NOMO-1 treated with dmso at 0.1 percent for 144 hours (cell line): ENCODE data around the gene AMZ2.
"Not testable (repeated sequence)": the region's sequence is repeated elsewhere in the genome, so short reads cannot be mapped to it uniquely, and the experiment has no call there.

Source experiments
- DNase-seq: peaks from one replicate; lab custom pipeline; 2025; ENCODE audit not compliant: unreplicated experiment; lab: John Stamatoyannopoulos, UW

AMZ2 gene

GRCh38 chr17:68247445-68248198, at the start of gene AMZ2:
Gene AMZ2, plus strand, starts transcription at chr17:68248043. Its CDS starts 2,145 bp downstream, at chr17:68250188.
- DNase-seq: peak; percentile 79

GRCh38 chr17:68198931-68199836, 48.7 kb upstream of the AMZ2 start:
- no peak for DNase-seq

GRCh38 chr17:68199837-68200688, 47.8 kb upstream of the AMZ2 start:
- DNase-seq: no peak

DNA sequence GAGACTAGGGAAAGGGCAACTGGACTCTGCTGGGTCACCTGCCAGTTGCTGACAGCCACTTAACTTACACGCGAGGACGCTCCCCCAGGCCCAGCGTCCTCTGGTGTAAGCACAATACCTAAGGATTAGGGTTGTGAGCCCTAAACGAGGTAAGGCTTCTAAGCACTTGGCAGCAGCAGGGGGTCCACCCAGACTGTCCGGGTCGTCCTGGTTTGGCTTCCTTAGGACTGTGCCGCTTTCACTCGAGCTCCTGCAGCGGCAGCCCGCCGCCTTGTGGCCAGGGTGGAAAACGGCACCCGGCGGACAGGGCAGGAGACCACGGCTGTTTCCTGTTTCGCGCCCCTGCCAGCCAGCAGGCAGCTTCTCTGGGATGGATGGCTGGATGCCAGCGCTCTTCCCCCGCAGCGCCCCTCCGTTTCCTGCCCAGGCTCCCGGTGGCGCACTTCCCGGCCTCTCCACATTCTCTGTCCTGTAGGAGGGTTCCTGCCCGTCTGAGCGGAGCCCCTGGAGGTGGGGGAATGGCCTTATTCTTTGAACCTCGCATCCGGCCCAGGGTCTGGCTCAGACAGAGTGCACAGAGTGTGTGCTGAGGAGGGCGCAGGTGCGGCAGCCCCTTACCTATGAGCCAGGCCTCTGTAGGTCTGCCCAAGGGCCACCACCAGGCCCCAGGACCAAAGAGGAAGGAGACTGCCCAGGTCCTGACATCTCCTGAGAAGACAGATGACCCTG, 47.0 kb upstream of the AMZ2 start:
- peak; percentile 39 for DNase-seq

- DNase-seq: not testable (repeated sequence)
Measured at GRCh38 chr17:68201418-68201771, 46.4 kb upstream of the AMZ2 start.

- not testable (repeated sequence) for DNase-seq
Measured at GRCh38 chr17:68202321-68202720, 45.5 kb upstream of the AMZ2 start.

DNA sequence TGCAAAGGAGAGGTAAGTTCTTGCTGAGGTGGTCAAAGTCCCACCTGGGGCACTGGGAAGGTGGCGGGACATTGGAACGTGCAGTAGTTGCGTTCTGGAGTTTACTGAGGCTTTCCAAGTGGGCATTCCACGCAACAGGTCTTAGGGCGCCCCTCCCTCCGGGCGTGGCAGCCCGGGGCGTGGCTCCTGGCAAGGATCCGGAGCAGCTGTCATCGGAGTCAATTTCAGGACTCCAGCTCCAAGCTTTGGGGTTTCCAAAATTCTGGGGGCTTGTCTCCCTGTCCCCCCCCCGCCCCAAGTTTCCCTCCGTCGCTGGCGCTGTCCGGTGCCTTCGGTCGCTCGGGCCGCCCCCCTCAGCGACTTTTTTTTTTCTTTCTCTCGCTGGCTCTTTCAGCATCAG, 43.1 kb upstream of the AMZ2 start:
- no peak for DNase-seq

GRCh38 chr17:68205251-68205807, 42.5 kb upstream of the AMZ2 start:
- DNase-seq: peak; percentile 83

DNA sequence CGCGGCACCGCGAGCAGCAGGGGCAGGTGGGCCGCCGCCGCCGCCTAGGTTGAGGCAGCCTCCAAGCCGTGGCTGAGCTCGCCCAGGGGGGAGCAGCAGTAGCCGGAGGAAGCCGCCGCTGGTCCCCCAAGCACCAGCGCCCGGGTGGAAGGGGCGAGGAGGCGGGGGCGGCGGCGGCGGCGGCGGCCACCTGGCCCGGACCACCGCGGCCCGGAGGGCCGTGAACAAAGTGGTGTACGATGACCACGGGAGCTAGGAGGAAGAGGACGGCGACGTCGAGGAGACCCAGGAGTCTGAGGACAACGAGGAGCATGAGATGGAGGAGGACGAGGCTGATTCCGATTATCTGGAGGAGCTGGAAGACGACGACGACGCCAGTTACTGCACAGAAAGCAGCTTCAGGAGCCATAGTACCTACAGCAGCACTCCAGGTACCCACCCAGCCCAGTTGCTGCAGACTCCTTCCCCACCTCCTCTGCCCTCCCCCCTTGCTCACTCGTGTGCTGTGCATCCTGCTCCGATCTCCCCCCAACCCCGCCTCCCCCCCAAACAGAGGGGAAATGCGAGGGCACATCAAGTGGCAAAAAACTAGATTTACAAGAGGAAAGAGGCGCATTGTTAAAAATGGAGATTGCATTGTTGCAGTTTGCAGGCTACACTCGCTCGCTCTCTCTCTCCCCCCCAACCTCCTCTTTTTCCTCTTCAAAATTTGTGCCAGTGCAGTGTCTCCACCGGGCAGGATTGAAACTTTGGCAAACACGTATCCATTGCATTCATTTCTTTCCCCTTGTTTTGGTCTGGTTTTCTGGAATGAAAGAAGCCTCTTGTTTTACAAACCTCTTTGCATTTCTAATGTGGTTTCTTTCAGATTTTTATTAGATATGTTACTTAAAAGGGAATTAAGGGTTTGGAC, 41.8 kb upstream of the AMZ2 start:
- no peak for DNase-seq

DNA sequence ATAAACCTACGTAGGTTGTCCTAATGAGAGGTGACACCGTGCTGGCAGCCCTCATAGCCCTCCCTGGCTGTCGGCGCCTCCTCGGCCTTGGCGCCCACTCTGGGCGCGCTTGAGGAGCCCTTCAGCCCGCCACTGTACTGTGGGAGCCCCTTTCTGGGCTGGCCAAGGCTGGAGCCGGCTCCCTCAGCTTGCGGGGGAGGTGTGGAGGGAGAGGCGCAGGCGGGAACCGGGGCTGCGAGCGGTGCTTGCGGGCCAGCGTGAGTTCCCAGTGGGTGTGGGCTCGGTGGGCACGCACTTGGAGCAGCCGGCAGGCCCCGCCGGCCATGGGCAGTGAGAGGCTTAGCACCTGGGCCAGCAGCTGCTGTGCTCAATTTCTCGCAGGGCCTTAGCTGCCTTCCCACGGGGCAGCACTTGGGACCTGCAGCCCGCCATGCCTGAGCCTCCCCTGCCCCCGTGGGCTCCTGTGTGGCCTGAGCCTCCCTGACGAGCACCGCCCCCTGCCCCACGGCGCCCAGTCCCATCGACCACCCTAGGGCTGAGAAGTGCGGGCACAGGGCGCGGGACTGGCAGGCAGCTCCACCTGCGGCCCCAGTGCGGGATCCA, 40.1 kb upstream of the AMZ2 start:
- no peak for DNase-seq

DNA sequence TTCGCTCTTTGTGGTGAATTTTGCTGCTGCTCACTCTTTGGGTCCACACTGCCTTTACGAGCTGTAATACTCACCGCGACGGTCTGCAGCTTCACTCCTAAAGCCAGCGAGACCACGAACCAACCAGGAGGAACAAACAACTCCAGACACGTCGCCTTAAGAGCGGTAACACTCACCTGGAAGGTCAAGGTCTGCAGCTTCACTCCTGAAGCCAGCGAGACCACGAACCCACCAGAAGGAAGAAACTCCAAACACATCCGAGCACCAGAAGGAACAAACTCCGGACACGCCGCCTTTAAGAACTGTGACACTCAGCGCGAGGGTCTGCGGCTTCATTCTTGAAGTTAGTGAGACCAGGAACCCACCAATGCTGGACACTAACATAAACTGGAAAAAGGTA, 39.2 kb upstream of the AMZ2 start:
- DNase-seq: not testable (repeated sequence)

GRCh38 chr17:68209191-68209900, 38.5 kb upstream of the AMZ2 start:
- DNase-seq: not testable (repeated sequence)

GRCh38 chr17:68210570-68211315, 37.1 kb upstream of the AMZ2 start:
- DNase-seq: no peak

- DNase-seq: not testable (repeated sequence)
Measured at GRCh38 chr17:68213428-68214411, 34.1 kb upstream of the AMZ2 start.

GRCh38 chr17:68215453-68215852, 32.4 kb upstream of the AMZ2 start:
- not testable (repeated sequence) for DNase-seq

GRCh38 chr17:68219429-68219828, 28.4 kb upstream of the AMZ2 start:
- not testable (repeated sequence) for DNase-seq
